IPS DF 4.7 (cell line): ENCODE results near the gene KAT8.

Experiments used
- DNase-seq: peaks from one replicate; pipeline ENCODE4 v3.0.0-alpha.2; 2013; ENCODE audit warnings: low spot score; ENCODE audit errors: extremely low read depth

The KAT8 gene

GRCh38 chr16:31106509-31107464 is 10.7 kb upstream of the KAT8 start:
- DNase-seq = no peak

- no peak for DNase-seq
These were observed 10.0 kb upstream of the KAT8 start for GRCh38 chr16:31107465-31107867.

GRCh38 chr16:31108035-31108793 is 9.2 kb upstream of the KAT8 start, which contains the start of gene BCKDK:
Gene BCKDK, plus strand, starts transcription at chr16:31108386. Its CDS starts 838 bp downstream, at chr16:31109224.
- no peak for DNase-seq

GRCh38 chr16:31108794-31109558 is 8.5 kb upstream of the KAT8 start:
- no peak for DNase-seq

GRCh38 chr16:31109622-31110021 is 7.8 kb upstream of the KAT8 start:
- DNase-seq = no peak

- no peak for DNase-seq
These were observed 7.1 kb upstream of the KAT8 start for GRCh38 chr16:31110106-31111034.

- no peak for DNase-seq
These were observed 5.5 kb upstream of the KAT8 start for GRCh38 chr16:31111881-31112466.

- no peak for DNase-seq
These were observed 4.8 kb upstream of the KAT8 start for GRCh38 chr16:31112711-31113110.

GRCh38 chr16:31113121-31114120 is 4.0 kb upstream of the KAT8 start:
- no peak for DNase-seq

GRCh38 chr16:31114468-31114867 is 3.0 kb upstream of the KAT8 start:
- no peak for DNase-seq

- DNase-seq = no peak
These were observed 1.0 kb downstream of the KAT8 start for GRCh38 chr16:31118223-31119155.

GRCh38 chr16:31120129-31120528 is 2.7 kb downstream of the KAT8 start:
- no peak for DNase-seq

- no peak for DNase-seq
These were observed 8.4 kb downstream of the KAT8 start for GRCh38 chr16:31125844-31126243.

GRCh38 chr16:31127182-31127581 is 9.7 kb downstream of the KAT8 start:
- no peak for DNase-seq

GRCh38 chr16:31128711-31129567 is 11.5 kb downstream of the KAT8 start:
- no peak for DNase-seq

- no peak for DNase-seq
These were observed 12.3 kb downstream of the KAT8 start for GRCh38 chr16:31129568-31130335.
